Neutrophil (primary cell): Measurements from ENCODE around the gene PRKCE.

ENCODE experiments used
- H3K27ac ChIP-seq: fragments of 200-600 bp; sonication (generic); 2 replicates; pipeline ENCODE4 v1.5.1; 2016; ENCODE audit warnings: mild to moderate bottlenecking, moderate library complexity
- H3K27me3 ChIP-seq: fragments of 200-600 bp; sonication (generic); 2 replicates; pipeline ENCODE4 v1.6.0; 2016; ENCODE audit warnings: mild to moderate bottlenecking
- H3K36me3 ChIP-seq: fragments of 200-600 bp; sonication (generic); 2 replicates; pipeline ENCODE4 v1.5.1; 2017
- H3K4me1 ChIP-seq, 2 experiments: fragments of 200-600 bp in 1 of 2; sonication (generic) in 1 of 2; 1 replicate in 1 of 2; 2 replicates in 1 of 2; pipeline versions ENCODE4 v1.5.1 to v1.6.1; 2013 to 2016; ENCODE audit warnings: low read depth in 1 of 2, low read length in 1 of 2, mild to moderate bottlenecking in 1 of 2, moderate library complexity in 1 of 2; ENCODE audit not compliant: control insufficient read depth in 1 of 2, insufficient read depth in 1 of 2
- H3K4me3 ChIP-seq, 2 experiments: fragments of 200-600 bp in 1 of 2; sonication (generic) in 1 of 2; 1 replicate in 1 of 2; 2 replicates in 1 of 2; pipeline ENCODE4 v1.5.1; 2013 to 2016; ENCODE audit warnings: low read depth in 1 of 2, low read length in 1 of 2, mild to moderate bottlenecking in 1 of 2, moderate library complexity in 1 of 2
- H3K9me3 ChIP-seq: fragments of 200-600 bp; sonication (generic); 2 replicates; pipeline ENCODE4 v1.5.1; 2016
- TF ChIP-seq, protein P1 (sequence below): fragments of 200-600 bp; sonication (generic); IDR thresholded peaks from 2 replicates; pipeline ENCODE4 v1.5.1; 2016; ENCODE audit warnings: antibody characterized with exemption

Gene PRKCE

DNA sequence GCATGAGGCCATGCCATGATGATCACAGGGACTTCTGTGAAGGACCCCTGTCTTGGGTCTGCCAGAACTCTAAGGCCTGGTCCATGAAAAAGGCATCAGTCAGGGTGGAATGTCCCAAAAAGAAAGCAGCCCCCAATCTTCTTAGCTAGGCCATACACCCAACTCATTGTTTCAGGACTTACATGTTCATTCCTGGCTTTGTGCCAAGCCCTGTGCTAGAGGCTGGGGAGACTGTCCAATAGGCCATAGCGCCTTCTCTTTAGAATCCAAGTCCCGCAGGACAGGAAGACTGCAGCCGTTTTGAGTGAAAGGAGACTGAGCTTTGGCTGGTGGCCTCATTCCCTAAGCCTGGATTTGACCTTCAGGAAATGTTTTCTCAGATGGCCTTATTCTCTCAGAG lies 247.3 kb downstream of the PRKCE start:
- Histone ChIP-seq H3K36me3 (no peaks in the 10 kb centered on the region), H3K27me3 (no peaks in the 10 kb centered on the region), H3K27ac (no peak overlapping the region), H3K4me1 (no peaks in the 10 kb centered on the region), H3K4me3 (no peak overlapping the region), H3K9me3 (no peaks in the 10 kb centered on the region)
- TF ChIP-seq, protein P1, sequence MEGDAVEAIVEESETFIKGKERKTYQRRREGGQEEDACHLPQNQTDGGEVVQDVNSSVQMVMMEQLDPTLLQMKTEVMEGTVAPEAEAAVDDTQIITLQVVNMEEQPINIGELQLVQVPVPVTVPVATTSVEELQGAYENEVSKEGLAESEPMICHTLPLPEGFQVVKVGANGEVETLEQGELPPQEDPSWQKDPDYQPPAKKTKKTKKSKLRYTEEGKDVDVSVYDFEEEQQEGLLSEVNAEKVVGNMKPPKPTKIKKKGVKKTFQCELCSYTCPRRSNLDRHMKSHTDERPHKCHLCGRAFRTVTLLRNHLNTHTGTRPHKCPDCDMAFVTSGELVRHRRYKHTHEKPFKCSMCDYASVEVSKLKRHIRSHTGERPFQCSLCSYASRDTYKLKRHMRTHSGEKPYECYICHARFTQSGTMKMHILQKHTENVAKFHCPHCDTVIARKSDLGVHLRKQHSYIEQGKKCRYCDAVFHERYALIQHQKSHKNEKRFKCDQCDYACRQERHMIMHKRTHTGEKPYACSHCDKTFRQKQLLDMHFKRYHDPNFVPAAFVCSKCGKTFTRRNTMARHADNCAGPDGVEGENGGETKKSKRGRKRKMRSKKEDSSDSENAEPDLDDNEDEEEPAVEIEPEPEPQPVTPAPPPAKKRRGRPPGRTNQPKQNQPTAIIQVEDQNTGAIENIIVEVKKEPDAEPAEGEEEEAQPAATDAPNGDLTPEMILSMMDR, result no peak

DNA sequence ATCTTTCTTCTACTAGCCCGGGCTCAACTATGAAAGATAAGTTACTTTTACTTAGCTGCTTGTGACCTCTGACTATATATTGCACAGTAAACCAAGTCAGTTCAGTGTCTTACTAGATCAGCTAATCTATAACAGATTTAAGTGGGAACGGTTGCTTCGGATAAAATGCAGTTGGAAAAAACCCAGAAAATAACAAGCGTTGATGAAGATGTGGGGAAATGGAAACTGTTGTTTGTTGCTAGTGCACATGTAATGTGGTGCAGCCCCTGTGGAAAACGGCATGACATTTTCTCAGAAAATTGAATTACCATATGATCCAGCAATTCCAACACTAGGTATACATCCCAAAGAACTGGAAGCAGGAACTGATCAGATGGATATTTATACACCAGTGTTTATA lies 248.5 kb downstream of the PRKCE start:
- H3K27me3 ChIP-seq, result no peaks in the 10 kb centered on the region
- TF ChIP-seq, protein P1, result no peak
- H3K4me1 ChIP-seq, result no peaks in the 10 kb centered on the region
- H3K9me3 ChIP-seq, result no peaks in the 10 kb centered on the region
- no peak overlapping the region for H3K4me3 ChIP-seq
- H3K36me3 ChIP-seq, result no peaks in the 10 kb centered on the region
- no peak overlapping the region for H3K27ac ChIP-seq

DNA sequence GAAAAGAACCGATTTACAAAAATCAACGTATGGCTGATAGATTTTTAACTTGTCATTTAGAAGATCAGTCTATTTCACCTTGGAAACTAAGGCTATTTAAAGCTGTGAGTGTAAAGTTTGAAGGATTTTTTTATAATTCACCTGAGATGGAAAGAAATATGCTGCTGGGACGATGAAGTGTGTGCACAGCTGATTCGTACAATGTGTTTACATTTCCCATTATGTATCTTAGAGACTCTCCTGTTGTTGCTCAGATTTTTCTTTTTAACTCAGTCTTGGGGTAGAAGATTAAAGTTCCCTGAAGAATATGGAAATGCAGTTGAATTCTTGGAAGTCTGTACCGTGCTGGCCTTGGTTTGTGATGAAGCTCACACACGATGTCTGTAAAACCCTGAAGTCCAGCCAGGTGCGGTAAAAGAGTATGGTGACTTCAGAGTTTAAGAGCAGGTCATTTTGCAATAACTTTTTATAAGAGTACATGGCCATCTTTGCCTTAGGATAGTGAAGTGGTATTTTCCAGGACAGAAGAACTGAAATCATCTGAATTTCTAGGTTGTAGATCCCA lies 250.1 kb downstream of the PRKCE start:
- Histone ChIP-seq H3K27ac (no peak overlapping the region), H3K4me3 (no peak overlapping the region), H3K36me3 (no peaks in the 10 kb centered on the region), H3K4me1 (no peaks in the 10 kb centered on the region), H3K27me3 (no peaks in the 10 kb centered on the region), H3K9me3 (no peaks in the 10 kb centered on the region)
- TF ChIP-seq, protein P1, result no peak

- TF ChIP-seq, protein P1, result no peak
- H3K36me3 ChIP-seq, result no peaks in the 10 kb centered on the region
- H3K9me3 ChIP-seq, result no peaks in the 10 kb centered on the region
- H3K4me3 ChIP-seq, result no peak overlapping the region
- H3K4me1 ChIP-seq, result no peaks in the 10 kb centered on the region
- no peak overlapping the region for H3K27ac ChIP-seq
- no peaks in the 10 kb centered on the region for H3K27me3 ChIP-seq
Measured at GRCh38 chr2:45902380-45902779, 250.9 kb downstream of the PRKCE start.

- TF ChIP-seq, protein P1, result no peak
- no peaks in the 10 kb centered on the region for H3K36me3 ChIP-seq
- no peaks in the 10 kb centered on the region for H3K27me3 ChIP-seq
- H3K27ac ChIP-seq, result no peak overlapping the region
- no peaks in the 10 kb centered on the region for H3K9me3 ChIP-seq
- H3K4me3 ChIP-seq, result no peak overlapping the region
- no peaks in the 10 kb centered on the region for H3K4me1 ChIP-seq
Measured at GRCh38 chr2:45902781-45903375, 251.4 kb downstream of the PRKCE start.
